G401 (cell line): ENCODE results near the gene TFDP2. TPM values are rescaled to one million over a fixed set of nuclear protein-coding genes. Genes with fewer than 3 reads are reported as not detected.
"Not testable (repeated sequence)": the region's sequence is repeated elsewhere in the genome, so short reads cannot be mapped to it uniquely, and the experiment has no call there.

Experiments
- DNase-seq: peaks from one replicate; pipeline ENCODE4 v3.0.0-alpha.2; 2015; ENCODE audit warnings: low spot score
- in situ Hi-C: cut with HindIII; loops from 2 replicates; pipeline ENCODE4 v1.10.0; 2016; ENCODE audit warnings: low sequenced_read_pairs, mixed read lengths
- total RNA-seq: library from RNA; depleted of rRNA; stranded (reverse); fragments of >200 nt; shearing (Covaris generic); gene quantifications from 2 replicates; pipeline ENCODE4 v1.2.3, GENCODE V29; 2014

Gene TFDP2
- total RNA-seq, 1 experiment from 2014 or later = 168 TPM

DNA sequence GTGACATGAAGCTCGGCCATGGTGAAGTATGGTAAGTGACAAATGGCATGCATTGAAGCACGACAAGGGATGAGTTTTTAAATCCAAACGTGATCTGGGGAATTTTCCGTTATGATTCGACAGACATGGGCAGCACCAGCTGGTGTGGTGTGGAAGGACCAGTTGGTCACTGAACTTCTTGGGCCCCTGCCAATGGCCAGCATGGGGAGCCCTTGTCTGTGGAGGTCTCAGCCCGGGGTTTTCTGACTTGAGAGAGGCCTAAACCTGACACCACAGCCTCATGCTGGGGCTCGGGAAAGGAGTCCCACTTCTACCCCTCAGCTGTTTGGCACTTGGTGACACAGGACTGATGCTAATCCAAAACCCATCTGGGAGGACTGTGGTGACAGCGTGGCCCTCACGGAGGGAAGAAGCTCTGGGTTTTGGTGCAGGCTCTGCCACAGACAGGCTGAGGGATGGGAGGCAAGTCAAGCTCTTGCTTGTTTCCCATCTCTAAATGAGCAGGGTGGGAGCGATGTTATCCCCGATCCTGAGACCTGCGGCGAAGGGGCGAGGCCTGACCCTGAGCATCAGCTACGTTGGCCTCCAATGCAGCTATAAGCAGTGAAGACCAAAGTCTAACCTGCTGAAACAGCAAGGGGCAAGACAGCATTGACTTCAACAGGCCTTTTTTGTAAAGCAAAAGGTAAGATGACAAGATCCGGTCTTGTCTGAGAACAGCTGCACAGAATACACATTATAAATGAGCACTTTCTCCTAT, 203.4 kb downstream of the TFDP2 start:
- peak; percentile 93 for DNase-seq
- in situ Hi-C loops = no loop called here

DNA sequence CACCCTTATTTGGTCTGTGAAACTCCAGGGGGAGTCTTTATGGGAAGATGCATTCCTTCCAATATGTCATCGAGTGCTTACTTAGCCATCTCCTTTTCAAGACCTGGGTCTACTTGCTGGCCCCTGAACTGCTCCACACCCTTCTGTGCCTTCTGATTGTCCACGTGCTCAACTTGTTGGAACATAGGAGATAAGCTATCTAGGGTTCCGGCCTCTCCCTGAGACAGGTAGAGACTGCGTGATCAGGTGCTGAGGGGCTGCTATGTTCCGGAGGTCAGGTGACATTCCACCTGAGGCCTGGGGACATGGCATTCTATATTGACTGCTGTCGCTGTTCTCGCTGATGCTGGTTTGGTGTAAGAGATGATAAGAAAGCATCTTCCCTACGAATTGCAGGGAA, 207.3 kb downstream of the TFDP2 start:
- in situ Hi-C loops = no loop called here

DNA sequence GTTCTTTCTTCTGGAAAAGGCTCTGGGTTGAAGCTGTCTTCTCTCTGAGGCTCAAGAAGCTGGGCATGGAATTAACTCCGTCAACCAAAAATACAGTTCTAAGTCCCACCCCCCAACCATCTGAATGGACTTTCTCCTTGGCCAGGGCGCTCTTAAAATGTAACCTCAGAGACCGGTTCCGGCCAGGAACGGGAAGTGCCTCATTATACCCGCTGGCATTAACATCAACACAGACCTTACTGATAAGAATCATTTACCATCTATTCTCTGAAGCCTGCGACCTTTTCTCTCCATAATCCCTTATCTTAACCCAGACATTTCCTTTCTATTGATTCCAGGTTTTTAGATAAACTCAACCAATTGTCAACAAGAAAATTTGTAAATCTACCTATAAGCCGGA, 208.3 kb downstream of the TFDP2 start:
- DNase-seq = no peak

More for the DNA sequence above, 207.3 kb downstream of the TFDP2 start:
- no peak for DNase-seq

DNA sequence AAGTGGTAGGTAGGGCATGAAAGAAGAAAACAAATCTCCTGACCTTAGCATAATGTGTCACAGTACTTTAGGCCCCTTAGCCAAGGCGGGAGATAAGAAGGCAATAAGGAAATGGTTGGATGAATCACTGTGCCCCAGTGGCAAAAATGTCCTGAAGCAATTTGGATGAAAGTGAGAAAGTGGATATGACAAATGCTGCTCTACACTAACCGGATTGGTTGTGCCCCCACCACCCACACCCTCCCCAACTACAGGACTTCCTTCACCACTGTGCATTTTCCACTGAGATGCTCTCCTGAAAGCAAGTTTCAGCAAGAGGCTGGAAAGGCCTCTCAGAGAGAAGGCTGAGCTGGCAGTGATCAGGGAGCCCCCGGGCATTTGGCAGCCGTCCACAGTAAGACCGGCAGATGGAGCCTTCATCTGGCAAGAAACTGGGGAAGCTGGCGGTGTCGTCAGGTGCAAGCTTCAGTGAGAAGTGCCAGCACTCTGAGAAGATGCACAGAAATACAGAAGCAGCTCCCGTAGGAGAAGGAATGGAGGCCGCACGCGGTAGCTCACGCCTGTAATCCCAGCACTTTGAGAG, 209.1 kb downstream of the TFDP2 start:
- DNase-seq = peak; percentile 97
- in situ Hi-C loops = no loop called here

More for the DNA sequence above, 208.3 kb downstream of the TFDP2 start:
- in situ Hi-C loops = no loop called here

DNA sequence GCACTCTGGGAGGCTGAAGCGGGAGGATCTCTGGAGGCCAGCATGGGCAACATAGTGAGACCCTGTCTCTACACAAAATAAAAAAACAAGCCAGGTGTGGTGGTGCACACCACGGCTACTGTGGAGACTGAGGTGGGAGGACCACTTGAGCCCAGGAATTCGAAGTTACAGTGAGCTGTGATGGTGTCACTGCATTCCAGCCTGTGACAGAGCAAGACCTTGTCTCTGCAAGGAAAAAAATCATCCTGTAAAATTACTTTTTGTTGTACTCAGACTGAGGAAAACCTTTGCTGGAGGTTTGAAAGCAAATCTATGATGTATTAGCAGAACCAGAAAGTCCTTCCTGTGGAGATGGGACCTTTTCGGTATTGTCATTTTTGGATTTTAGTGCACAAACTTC, 209.6 kb downstream of the TFDP2 start:
- in situ Hi-C loops = no loop called here
- DNase-seq = no peak

DNA sequence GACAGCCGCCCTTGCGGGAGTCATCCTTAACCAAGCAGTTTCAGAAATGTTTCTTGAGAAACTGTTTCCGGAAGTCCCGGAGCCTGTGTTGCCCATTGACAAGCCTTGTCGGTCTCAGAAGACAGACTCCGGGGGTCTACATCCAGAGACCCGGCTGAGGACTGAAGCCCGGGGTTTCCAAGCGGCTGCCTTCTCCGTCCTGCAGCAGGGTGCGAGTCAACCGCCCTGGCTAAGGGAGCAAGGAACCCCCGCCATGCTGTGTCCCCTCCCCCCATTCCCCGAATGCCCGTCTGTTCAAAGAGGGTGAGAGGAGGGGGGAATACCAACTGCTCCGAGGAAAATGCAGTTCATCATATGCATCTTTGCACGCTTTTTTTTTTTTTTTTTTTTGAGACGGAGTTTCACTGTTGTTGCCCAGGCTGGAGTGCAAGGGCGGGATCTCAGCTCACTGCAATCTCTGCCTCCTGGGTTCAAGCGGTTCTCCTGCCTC, 211.3 kb downstream of the TFDP2 start:
- in situ Hi-C loops = no loop called here
- DNase-seq = no peak

DNA sequence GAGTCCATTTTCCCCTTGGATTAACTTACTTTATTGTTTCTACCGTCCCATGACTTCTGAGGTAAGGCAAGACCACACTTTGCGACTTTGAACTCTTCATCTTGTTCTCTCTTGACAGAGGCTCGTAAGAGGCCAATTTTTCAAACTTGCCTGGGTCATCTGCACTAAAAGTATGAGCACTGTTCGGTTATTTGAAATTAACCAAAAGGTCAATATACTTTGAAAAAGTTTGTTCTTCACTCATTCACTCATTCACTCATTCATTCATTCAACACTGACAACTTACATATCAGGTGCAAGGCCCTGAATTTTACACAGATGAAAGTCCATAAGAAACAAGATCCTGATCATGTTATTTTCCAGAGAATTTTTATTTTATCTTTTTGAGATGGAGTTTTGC, 215.0 kb downstream of the TFDP2 start:
- DNase-seq = no peak
- in situ Hi-C loops = no loop called here

DNA sequence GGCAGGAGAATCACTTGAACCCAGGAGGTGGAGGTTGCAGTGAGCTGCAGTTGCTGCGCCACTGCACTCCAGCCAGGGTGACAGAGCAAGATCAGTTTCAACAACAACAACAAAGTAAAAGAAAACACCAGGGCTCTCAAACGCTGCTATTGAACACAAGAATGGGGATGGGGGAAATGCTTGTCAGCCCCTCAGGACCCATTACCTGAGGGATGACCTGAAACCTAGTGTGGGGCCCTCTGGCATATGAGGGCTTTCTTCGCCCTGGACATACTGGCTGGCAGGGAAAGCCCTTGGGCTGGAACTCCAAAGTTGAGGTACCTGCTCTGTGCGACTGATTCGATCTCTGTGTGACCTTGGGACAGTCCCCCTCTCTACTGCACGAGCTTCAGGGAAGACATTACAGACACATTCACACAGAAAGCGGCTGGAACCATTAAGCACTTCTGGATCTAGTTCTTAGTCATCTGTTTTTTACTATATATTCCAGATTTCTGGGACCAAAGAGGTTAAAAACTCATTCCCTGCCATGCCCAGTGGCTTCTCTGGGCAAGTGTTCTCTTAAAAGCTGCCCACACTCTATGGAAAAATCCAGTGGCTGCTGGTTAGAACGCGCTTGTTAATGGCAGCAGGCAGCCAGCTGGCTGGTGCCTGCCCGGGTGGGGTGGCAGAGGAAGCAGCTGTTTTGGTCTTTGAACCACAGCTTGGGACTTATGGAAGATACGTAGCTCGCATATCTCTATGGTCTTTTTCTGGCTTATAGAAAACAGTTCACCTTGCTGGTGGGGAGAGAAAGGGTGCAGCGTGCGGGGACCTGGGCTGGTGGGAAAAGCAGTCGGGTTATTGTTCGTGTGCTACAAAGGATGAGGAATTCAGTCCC, 215.7 kb downstream of the TFDP2 start:
- in situ Hi-C loops = no loop called here
- no peak for DNase-seq

DNA sequence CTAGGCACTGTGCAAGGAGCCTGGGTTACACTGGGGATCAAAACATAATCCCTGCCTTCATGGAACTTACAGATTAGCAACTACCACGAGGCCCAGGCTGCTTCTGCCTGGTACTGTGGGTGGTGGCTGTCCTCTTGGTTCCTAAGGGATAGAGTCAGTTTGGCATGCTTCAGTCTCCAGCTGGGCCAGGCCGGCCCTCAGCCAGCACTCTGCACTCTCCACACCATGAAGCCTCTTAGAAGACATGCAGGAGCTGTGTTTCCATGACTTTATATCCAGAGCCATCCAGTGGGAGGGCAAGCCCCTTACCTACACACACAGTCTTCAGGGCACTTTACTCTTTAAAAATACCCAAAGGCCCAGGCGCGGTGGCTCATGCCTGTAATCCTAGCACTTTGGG, 218.5 kb downstream of the TFDP2 start:
- in situ Hi-C loops = no loop called here
- DNase-seq = no peak

DNA sequence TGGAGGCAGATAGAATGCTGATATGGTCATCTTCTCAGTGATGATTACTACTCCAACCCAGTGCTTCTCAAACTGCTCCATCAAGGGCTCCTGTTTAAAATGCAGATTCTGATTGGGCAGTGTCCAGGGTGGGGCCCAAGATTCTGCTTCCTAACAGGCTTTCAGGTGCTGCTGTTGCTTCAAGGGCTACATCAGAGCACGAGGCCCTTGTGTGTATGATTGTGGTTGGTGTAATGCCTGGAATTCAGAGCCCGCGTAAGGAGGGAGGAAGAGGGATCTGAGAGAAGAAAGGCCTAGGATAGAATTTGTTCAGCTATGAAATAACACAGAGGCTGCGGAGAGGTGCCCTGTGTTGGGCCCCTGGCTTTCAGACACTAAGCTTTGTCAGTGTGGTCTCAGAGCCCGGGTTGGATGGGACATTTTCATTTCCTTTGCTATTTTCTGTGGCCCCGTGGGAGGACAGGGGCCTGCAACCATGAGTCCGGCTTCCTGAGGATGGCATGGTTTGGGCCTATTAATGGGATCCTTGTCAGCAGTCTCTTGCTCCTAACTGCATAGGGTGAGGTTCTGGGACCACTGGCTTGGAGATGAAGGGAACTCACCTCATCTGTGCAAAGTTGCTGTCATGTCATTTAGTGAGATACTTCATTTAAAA, 219.9 kb downstream of the TFDP2 start:
- no peak for DNase-seq
- in situ Hi-C loops = no loop called here

DNA sequence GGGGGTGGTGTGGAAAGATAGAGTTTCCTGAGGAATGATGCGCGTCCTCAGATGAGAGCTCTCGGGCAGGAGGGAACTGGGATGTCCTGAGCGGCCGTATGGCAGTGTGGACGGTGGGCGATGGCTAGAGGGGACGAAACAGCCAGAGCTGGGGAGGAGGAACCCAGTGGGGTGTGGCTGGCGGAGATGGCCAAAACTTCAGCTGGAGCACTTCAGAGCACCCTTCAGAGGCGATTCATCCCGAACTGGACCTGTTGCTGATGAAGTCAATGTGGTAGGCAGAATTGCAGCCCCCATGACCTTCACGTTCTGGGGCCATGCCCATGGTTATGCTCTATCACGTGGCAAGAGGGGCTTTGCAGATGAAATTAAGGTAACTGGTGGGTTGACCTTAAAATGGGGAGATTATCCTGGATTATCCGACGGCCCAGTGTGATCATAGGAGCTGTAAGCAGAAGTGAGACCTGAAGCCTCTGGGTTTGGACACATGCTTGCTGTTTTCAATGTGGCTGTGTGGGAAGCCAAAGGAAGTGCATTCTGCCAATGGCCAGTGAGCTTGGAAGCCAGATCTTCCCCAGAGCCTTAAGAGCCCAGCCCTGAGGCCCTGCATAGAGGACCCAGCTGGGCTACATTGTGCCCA, 220.6 kb downstream of the TFDP2 start:
- DNase-seq = no peak
- in situ Hi-C loops = no loop called here

DNA sequence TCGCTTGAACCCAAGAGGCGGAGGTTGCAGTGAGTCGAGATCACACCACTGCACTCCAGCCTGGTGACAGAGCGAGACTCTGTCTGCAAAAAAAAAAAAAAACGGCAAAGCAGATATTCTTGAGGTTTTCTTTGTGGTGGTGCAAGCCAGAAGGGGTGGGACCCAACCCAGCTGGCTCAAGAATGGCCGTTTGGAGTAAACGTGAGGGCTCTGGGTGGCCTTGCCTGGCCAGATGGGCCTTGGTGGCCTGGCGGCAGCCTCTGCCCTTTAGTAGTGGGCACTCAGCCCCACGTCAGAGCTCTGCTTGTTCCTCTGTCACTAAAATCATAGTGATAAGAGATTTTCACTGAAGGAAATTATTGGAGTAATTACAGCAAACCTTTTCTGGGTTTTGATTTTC, 222.4 kb downstream of the TFDP2 start:
- peak; percentile 23 for DNase-seq
- in situ Hi-C loops = no loop called here

DNA sequence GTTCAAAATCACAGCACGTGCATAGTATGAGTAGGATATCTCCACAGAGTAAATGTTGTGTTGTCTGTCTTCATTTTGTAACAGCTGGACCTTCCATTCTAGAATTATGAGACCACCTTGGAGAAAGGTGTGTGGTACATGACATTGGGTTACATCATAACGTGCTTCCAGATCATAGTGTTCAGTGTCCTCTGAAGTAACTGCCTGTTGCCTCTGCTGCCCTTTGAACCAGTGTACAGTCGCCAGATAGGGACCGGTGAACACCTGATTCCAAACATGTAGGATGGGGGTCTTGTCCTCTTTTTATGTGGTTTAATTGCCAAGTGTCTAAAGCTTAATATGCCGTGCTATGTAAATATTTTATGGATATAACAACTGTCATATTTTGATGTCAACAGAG, 223.7 kb downstream of the TFDP2 start:
- not testable (repeated sequence) for DNase-seq

DNA sequence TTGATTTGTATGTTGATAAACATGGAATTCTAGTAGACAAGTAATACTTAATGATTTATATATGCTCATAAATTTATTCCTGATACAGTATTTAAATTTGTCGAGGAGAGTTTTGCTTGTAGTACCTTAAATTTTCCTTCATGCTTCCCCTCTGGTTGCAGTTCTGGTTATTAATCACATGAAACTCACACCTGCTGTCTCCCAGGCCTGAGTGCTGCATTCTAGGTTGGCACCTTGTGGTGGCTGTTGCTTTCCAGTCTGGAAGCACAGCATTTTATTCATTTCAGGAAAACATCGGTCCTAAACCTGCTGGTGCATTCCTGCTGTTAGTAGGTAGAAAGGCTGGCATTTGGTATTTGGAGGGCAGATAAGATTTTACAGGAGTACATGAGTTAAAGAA, 228.0 kb downstream of the TFDP2 start:
- in situ Hi-C loops = no loop called here
- DNase-seq = no peak

More for the DNA sequence above, 223.7 kb downstream of the TFDP2 start:
- in situ Hi-C loops = not testable (repeated sequence)

DNA sequence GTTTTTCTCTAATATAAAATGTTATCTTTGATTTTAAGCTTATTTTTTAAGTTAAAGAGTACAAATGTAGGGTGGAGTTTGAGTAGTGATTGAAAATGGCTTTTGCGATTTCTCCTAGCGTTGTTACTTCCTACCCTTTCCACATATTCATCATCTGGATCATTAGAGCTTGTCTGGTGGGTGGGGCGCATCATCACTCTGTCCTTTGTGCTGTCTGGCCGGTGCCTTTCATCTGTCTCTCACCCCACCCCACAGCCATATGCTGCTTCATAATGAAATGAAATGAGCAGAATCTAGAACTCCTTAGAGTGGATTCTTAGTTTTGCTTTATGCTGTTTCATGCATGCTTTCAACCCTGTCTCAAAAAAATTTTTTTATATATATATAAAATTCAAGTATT, 228.6 kb downstream of the TFDP2 start:
- in situ Hi-C loops = no loop called here
- DNase-seq = no peak

DNA sequence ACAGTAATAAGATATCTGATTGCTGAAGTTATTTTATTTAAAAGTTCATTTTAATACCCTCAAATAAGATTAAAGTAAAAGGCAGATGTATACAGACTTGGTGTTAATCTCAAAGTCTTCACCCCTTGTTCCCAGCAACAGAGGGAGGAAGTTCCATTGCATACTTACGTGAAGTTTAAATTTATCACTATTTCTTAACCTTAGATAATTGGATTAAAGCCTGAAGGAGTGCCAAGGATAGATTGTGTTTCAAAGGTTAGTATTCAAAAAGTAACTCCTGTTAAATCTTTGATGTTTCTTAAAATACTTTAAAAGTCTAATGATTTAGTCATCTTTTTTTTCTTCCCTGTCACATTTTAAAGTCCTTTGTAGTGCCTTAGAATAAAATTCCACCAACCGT, 233.6 kb downstream of the TFDP2 start:
- in situ Hi-C loops = no loop called here
- DNase-seq = no peak

DNA sequence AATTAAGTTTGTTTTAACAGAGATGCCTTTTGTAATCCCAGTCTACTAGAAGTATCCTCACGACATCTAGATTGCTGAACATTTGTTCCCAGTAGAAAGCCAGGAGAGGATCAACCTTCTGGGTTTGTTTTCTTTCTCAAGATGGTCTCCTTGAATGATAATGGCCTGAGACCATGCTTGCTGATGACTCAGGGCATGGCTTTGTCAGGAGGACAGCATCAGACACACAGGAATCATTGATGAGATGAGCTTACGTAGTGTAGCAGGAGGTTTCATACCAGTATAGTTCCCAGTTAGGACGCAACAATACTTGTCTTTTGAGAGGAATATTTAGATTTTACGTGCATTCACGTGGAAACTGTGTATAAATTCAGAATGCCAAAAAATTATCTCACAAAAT, 234.3 kb downstream of the TFDP2 start:
- peak; percentile 8 for DNase-seq
- in situ Hi-C loops = no loop called here

DNA sequence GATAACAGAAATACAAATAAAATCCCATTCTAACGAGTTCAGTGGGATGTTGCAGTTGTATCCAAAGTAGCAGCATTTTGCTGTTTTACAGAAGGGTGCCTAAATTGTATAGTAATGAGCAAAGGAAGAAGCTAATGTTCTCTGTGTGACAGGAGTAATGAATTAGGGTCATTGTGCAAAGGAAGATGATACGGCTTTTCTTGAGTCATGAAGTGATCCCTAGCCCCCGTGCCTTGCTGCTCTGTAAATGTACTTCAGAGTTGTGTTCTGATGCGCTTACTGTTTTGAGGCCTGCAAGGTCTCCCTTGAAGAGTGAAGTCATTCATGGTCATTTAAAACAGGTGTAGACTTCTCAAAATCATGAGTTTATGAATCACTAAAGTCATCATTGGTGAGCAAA, 235.0 kb downstream of the TFDP2 start:
- in situ Hi-C loops = no loop called here
- DNase-seq = no peak
